Measurements from ENCODE around the gene NDST1. TPM values are rescaled to one million over a fixed set of nuclear protein-coding genes. Genes with fewer than 3 reads are reported as not detected.

Gene NDST1
- total RNA-seq, 4 donors from 2014 or later, result 32.4 to 104 (median 42.6) TPM

- TF ChIP-seq CTCF (IDR thresholded peaks at IDR 0.05; ENCODE audit: low read depth), result no peak
Measured at GRCh38 chr5:150515446-150515845, 7.5 kb downstream of the NDST1 start.

GRCh38 chr5:150516011-150516410, 8.1 kb downstream of the NDST1 start:
- TF ChIP-seq CTCF (IDR thresholded peaks at IDR 0.05; ENCODE audit: low read depth), result no peak

- TF ChIP-seq CTCF (IDR thresholded peaks at IDR 0.05; ENCODE audit: low read depth), result no peak
Measured at GRCh38 chr5:150517272-150518152, 9.6 kb downstream of the NDST1 start.

- TF ChIP-seq CTCF (IDR thresholded peaks at IDR 0.05; ENCODE audit: low read depth), result no peak
Measured at GRCh38 chr5:150519560-150519945, 11.6 kb downstream of the NDST1 start.

- no peak for TF ChIP-seq CTCF (IDR thresholded peaks at IDR 0.05; ENCODE audit: low read depth)
Measured at GRCh38 chr5:150519978-150520377, 12.0 kb downstream of the NDST1 start.

GRCh38 chr5:150520747-150521521, 13.0 kb downstream of the NDST1 start:
- no peak for TF ChIP-seq CTCF (IDR thresholded peaks at IDR 0.05; ENCODE audit: low read depth)

- no peak for TF ChIP-seq CTCF (IDR thresholded peaks at IDR 0.05; ENCODE audit: low read depth)
Measured at GRCh38 chr5:150521522-150521817, 13.5 kb downstream of the NDST1 start.
